Endodermal cell (in vitro differentiated cells): ENCODE measurements around the gene CDH20. TPM values are rescaled to one million over a fixed set of nuclear protein-coding genes. Genes with fewer than 3 reads are reported as not detected.

Experiments used
- DNase-seq: peaks from one replicate; pipeline ENCODE4 v3.0.0-alpha.2; 2017
- H3K27ac ChIP-seq: 2 replicates; pipeline ENCODE4 v1.5.1; 2013; ENCODE audit warnings: mild to moderate bottlenecking, low read depth, low read length, moderate library complexity
- H3K27me3 ChIP-seq: 2 replicates; pipeline ENCODE4 v1.6.1; 2013; ENCODE audit warnings: mild to moderate bottlenecking, low read length, moderate library complexity; ENCODE audit not compliant: insufficient read depth, control insufficient read depth, poor library complexity, severe bottlenecking
- H3K36me3 ChIP-seq: 2 replicates; pipeline ENCODE4 v1.7.0; 2013; ENCODE audit warnings: mild to moderate bottlenecking, low read length, moderate library complexity; ENCODE audit not compliant: control insufficient read depth, insufficient read depth
- H3K4me1 ChIP-seq: one replicate; pipeline ENCODE4 v1.7.0; 2013; ENCODE audit warnings: low read length; ENCODE audit not compliant: control insufficient read depth, insufficient read depth
- H3K4me3 ChIP-seq: 2 replicates; pipeline ENCODE4 v1.5.1; 2013; ENCODE audit warnings: mild to moderate bottlenecking, low read length, moderate library complexity
- H3K9ac ChIP-seq: 2 replicates; pipeline ENCODE4 v1.6.1; 2013; ENCODE audit warnings: mild to moderate bottlenecking, low read length, moderate library complexity; ENCODE audit not compliant: poor library complexity, severe bottlenecking; ENCODE audit errors: extremely low read depth
- H3K9me3 ChIP-seq: 2 replicates; pipeline ENCODE4 v1.6.1; 2013; ENCODE audit warnings: mild to moderate bottlenecking, low read length, moderate library complexity; ENCODE audit not compliant: control insufficient read depth
- H3K27ac Mint-ChIP-seq: 2 replicates; pipeline ENCODE4 v1.8.0; 2020; ENCODE audit warnings: mixed read lengths
- H3K27me3 Mint-ChIP-seq: 2 replicates; pipeline ENCODE4 v1.8.0; 2021; ENCODE audit warnings: mild to moderate bottlenecking, mixed read lengths; ENCODE audit not compliant: insufficient read depth
- H3K36me3 Mint-ChIP-seq: 2 replicates; pipeline ENCODE4 v1.8.0; 2020; ENCODE audit warnings: low read depth, mixed read lengths
- H3K4me1 Mint-ChIP-seq: 2 replicates; pipeline ENCODE4 v1.8.0; 2020; ENCODE audit warnings: mixed read lengths
- H3K4me3 Mint-ChIP-seq: 2 replicates; pipeline ENCODE4 v1.8.0; 2020; ENCODE audit warnings: mild to moderate bottlenecking, moderate library complexity, mixed read lengths
- H3K9me3 Mint-ChIP-seq: 2 replicates; pipeline ENCODE4 v1.8.0; 2020; ENCODE audit warnings: mild to moderate bottlenecking, mixed read lengths
- CTCF ChIP-seq: fragments of 200-600 bp; sonication (generic); conservative IDR thresholded peaks from 2 replicates; pipeline ENCODE4 v1.5.0; 2021; ENCODE audit warnings: antibody characterized with exemption, mild to moderate bottlenecking
- WGBS, 2 experiments: methylation state at CpG; one replicate each; pipeline versions ENCODE4 v1.1.5 to v1.1.7; 2013; ENCODE audit warnings: missing lambda C conversion rate in 2 of 2, mixed read lengths in 1 of 2; ENCODE audit not compliant: insufficient coverage in 1 of 2, insufficient read length in 1 of 2; 5-methylcytosine and 5-hydroxymethylcytosine counted together
- total RNA-seq, 2 donors: library from RNA; stranded (reverse); fragmentation: NEBNext Ultra II Directional in 1 of 2; extraction: Animal tissue kit (Norgen Biotek cat#: 25700) in 1 of 2; gene quantifications; 2 replicates in 1 of 2; 3 replicates in 1 of 2; pipeline ENCODE4 v1.2.1, GENCODE V29; 2021

CDH20 gene
- total RNA-seq, 2 donors from 2014 or later: 0.11 to 0.75 TPM

- no peaks in the 10 kb centered on the region for H3K9me3 ChIP-seq
- no peak for TF ChIP-seq CTCF
- 93 to 100% methylated on average over 4 to 6 of the region's 6 CpGs for WGBS, 2 experiments
- no peak overlapping the region for H3K9ac ChIP-seq
- H3K27me3 ChIP-seq: no peaks in the 10 kb centered on the region
- no peak overlapping the region for H3K27ac ChIP-seq
- Mint-ChIP-seq H3K27ac (no peak overlapping the region), H3K36me3 (no peaks in the 10 kb centered on the region), H3K9me3 (no peaks in the 10 kb centered on the region), H3K4me1 (peaks cover 13% of the 10 kb centered on the region), H3K4me3 (no peak overlapping the region), H3K27me3 (no peaks in the 10 kb centered on the region)
- DNase-seq: no peak
- peaks cover 5% of the 10 kb centered on the region for H3K4me1 ChIP-seq
- H3K4me3 ChIP-seq: no peak overlapping the region
- no peaks in the 10 kb centered on the region for H3K36me3 ChIP-seq
Observed at GRCh38 chr18:61474341-61474740, 141.1 kb downstream of the CDH20 start.

- no peak overlapping the region for H3K27ac Mint-ChIP-seq
- Histone ChIP-seq H3K9me3 (no peaks in the 10 kb centered on the region), H3K36me3 (no peaks in the 10 kb centered on the region), H3K4me3 (no peak overlapping the region), H3K4me1 (peaks cover 5% of the 10 kb centered on the region), H3K27ac (no peak overlapping the region), H3K27me3 (no peaks in the 10 kb centered on the region), H3K9ac (no peak overlapping the region)
- DNase-seq: no peak
- H3K4me1 Mint-ChIP-seq: peaks cover 13% of the 10 kb centered on the region
- H3K4me3 Mint-ChIP-seq: no peak overlapping the region
- no peaks in the 10 kb centered on the region for H3K9me3 Mint-ChIP-seq
- H3K27me3 Mint-ChIP-seq: no peaks in the 10 kb centered on the region
- WGBS, 2 experiments: 93 to 100% methylated on average over 2 of the region's 2 CpGs
- H3K36me3 Mint-ChIP-seq: no peaks in the 10 kb centered on the region
- no peak for TF ChIP-seq CTCF
Observed at GRCh38 chr18:61474918-61475317, 141.7 kb downstream of the CDH20 start.

GRCh38 chr18:61475931-61476330 is 142.7 kb downstream of the CDH20 start:
- H3K9me3 Mint-ChIP-seq: no peaks in the 10 kb centered on the region
- 95 to 97% methylated on average over 5 of the region's 5 CpGs for WGBS, 2 experiments
- Histone ChIP-seq H3K27ac (no peak overlapping the region), H3K4me3 (no peak overlapping the region), H3K36me3 (no peaks in the 10 kb centered on the region), H3K4me1 (peaks cover 5% of the 10 kb centered on the region), H3K9me3 (no peaks in the 10 kb centered on the region), H3K27me3 (no peaks in the 10 kb centered on the region), H3K9ac (no peak overlapping the region)
- no peak overlapping the region for H3K4me3 Mint-ChIP-seq
- no peaks in the 10 kb centered on the region for H3K27me3 Mint-ChIP-seq
- H3K27ac Mint-ChIP-seq: no peak overlapping the region
- peaks cover 10% of the 10 kb centered on the region for H3K4me1 Mint-ChIP-seq
- no peaks in the 10 kb centered on the region for H3K36me3 Mint-ChIP-seq
- DNase-seq: no peak
- no peak for TF ChIP-seq CTCF
